Prostate gland (tissue), 2 donors: ENCODE results near the gene NGLY1. TPM values are rescaled to one million over a fixed set of nuclear protein-coding genes. Genes with fewer than 3 reads are reported as not detected.

Source experiments
- DNase-seq: peaks from one replicate; pipeline ENCODE4 v3.0.0-alpha.2; 2019; ENCODE audit warnings: low spot score
- H3K27ac ChIP-seq, 2 donors: fragments of 200-600 bp; sonication (generic); 2 replicates each; pipeline ENCODE4 v1.5.1; 2017 to 2019
- H3K27me3 ChIP-seq: fragments of 200-600 bp; sonication (generic); replicated peaks from 2 replicates; pipeline ENCODE4 v1.5.1; 2019; ENCODE audit not compliant: insufficient read depth
- H3K36me3 ChIP-seq, 2 donors: fragments of 200-600 bp; sonication (generic); 1 replicate in 1 of 2; 2 replicates in 1 of 2; pipeline versions ENCODE4 v1.5.1 to v1.8.1; 2017 to 2019
- H3K4me1 ChIP-seq: fragments of 200-600 bp; sonication (generic); replicated peaks from 2 replicates; pipeline ENCODE4 v1.5.1; 2019
- H3K4me3 ChIP-seq, 2 donors: fragments of 200-600 bp; sonication (generic); 2 replicates each; pipeline ENCODE4 v1.5.1; 2017 to 2019
- H3K9me3 ChIP-seq: fragments of 200-600 bp; sonication (generic); 2 replicates; pipeline ENCODE4 v1.5.1; 2017
- POLR2A ChIP-seq: fragments of 450-650 bp; IDR thresholded peaks from one replicate; pipeline ENCODE4 v1.6.1; 2016; ENCODE audit warnings: antibody characterized with exemption, mild to moderate bottlenecking
- POLR2AphosphoS5 ChIP-seq: sonication (generic); formaldehyde crosslinking; IDR thresholded peaks from one replicate; pipeline ENCODE4 v1.6.1; 2017; ENCODE audit warnings: antibody characterized with exemption
- WGBS: methylation state at CpG from one replicate; pipeline ENCODE4 v1.1.5; 2018; 5-methylcytosine and 5-hydroxymethylcytosine counted together
- intact Hi-C: fragments of 100-400 bp; cut with DNase I; formaldehyde crosslinking; loops from one replicate; pipeline ENCODE4 v1.14.2; 2022
- total RNA-seq, 2 donors: library from RNA; depleted of rRNA; stranded (reverse); fragments of >200 nt; gene quantifications; one replicate each; pipeline ENCODE4 v1.1.0, GENCODE V29; 2016
- TF ChIP-seq, protein P1 (sequence below), 4 experiments: fragments of 200-600 bp in 2 of 4; fragments of 450-650 bp in 2 of 4; sonication (generic) in 2 of 4; IDR thresholded peaks; 1 replicate in 3 of 4; 2 replicates in 1 of 4; pipeline ENCODE4 v1.5.1; 2016 to 2019; ENCODE audit warnings: antibody characterized with exemption in 4 of 4, mild to moderate bottlenecking in 2 of 4, moderate library complexity in 2 of 4

Gene NGLY1
- total RNA-seq, 2 donors from 2014 or later = 35.6 to 36.8 TPM

DNA sequence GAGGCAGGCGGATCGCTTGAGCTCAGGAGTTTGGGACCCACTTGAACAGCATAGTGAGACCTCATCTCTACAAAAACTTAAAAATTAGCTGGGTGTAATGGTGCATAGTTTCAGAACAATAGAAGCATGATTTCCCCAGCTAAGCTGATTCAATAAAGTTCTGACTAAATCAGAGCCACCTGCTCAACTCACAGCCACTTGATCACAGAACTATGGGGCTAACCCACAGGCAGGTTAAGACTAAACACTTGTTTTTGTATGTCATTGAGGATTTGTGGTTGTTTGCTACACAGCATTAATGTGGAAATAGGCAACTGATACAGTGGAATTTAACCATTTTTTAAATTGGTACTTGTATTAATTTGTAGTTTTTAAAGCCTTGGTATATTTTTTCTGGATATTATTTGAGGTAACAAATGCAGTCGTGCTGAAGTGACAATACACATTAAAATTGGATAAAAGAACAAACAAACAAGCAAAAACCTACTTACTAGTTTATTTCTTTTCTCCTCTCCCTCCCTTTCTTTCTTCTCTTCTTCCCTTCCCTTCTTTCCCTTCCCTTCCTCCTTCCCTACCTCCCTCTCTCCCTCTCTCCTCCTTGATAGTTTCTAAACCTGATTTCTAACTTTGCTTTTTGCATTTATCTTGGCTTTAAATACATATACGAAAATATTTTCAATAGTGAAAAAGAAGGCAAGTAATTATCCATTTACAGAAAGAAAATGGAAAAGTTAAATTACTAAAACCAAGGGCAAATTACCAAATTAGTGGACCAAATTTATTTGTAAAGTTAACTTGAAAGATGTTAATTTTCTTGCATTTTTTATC is 38.7 kb upstream of the NGLY1 start:
- no peaks in the 10 kb centered on the region for H3K36me3 ChIP-seq
- DNase-seq = no peak
- intact Hi-C loops = no loop called here
- no peak overlapping the region for H3K4me3 ChIP-seq
- no peaks in the 10 kb centered on the region for H3K4me1 ChIP-seq
- 69% methylated on average over 4 of the region's 4 CpGs for WGBS
- no peak overlapping the region for H3K27ac ChIP-seq
- TF ChIP-seq, protein P1, sequence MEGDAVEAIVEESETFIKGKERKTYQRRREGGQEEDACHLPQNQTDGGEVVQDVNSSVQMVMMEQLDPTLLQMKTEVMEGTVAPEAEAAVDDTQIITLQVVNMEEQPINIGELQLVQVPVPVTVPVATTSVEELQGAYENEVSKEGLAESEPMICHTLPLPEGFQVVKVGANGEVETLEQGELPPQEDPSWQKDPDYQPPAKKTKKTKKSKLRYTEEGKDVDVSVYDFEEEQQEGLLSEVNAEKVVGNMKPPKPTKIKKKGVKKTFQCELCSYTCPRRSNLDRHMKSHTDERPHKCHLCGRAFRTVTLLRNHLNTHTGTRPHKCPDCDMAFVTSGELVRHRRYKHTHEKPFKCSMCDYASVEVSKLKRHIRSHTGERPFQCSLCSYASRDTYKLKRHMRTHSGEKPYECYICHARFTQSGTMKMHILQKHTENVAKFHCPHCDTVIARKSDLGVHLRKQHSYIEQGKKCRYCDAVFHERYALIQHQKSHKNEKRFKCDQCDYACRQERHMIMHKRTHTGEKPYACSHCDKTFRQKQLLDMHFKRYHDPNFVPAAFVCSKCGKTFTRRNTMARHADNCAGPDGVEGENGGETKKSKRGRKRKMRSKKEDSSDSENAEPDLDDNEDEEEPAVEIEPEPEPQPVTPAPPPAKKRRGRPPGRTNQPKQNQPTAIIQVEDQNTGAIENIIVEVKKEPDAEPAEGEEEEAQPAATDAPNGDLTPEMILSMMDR (IDR thresholded peaks at IDR 0.05) = no peak
- TF ChIP-seq POLR2A (no peak), POLR2AphosphoS5 (no peak)
- no peaks in the 10 kb centered on the region for H3K27me3 ChIP-seq
- H3K9me3 ChIP-seq = no peaks in the 10 kb centered on the region

DNA sequence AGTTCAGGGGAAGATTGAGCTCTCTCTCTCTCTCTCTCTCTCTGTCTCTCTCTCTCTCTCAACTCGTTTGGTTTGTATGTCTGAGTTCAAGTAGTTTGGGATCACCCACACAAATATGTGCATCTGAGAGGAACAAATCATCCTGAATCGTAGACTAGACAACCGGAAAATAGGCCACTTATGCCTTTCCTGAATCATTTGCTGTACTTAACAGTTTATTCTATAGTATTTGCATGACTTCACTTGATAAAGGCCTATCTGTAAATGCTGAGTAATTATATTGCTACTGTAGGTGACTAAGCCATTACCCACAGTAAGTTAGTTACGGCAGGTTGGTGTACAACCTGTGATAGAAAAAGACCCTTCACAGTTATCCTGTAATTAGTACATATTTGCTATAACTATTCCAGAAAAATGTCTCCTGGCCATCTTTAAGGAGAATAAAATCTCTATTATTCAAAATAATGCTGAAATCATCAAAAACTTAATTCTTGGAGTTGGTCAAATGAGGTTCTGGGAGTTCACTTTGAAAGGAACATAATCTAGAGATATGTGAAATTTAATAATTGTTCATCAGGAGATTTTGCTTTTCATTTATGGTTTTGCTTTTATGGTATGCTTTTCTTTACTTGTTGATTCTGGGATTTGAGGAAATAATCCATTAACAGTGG is 37.7 kb upstream of the NGLY1 start:
- Histone ChIP-seq H3K4me3 (no peak overlapping the region), H3K36me3 (no peaks in the 10 kb centered on the region), H3K9me3 (no peaks in the 10 kb centered on the region), H3K27me3 (no peaks in the 10 kb centered on the region), H3K4me1 (no peaks in the 10 kb centered on the region), H3K27ac (no peak overlapping the region)
- no peak for DNase-seq
- intact Hi-C loops = no loop called here
- no peak for TF ChIP-seq POLR2AphosphoS5
- TF ChIP-seq POLR2A = no peak
- TF ChIP-seq, protein P1 (IDR thresholded peaks at IDR 0.05) = no peak
- 81% methylated on average over 4 of the region's 4 CpGs for WGBS

DNA sequence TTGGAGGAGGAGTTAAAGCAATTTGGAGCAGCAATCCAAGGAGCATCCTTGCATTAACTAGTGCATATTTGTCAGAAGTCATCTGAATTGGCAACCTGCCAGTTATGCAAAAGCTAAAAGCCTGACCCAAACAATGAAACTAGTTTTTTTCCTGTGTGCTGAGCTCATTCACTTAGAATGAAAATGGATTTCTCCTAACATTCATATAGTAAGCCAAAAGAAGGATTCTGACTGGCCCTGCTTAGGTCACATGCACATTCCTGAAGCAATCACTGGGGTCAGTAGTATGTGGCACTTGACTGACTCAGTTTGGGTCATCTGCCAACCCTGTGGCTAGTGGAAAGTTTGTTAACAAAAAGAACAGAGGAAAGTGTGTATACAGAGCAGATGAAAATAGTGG is 37.1 kb upstream of the NGLY1 start:
- Histone ChIP-seq H3K9me3 (no peaks in the 10 kb centered on the region), H3K27ac (no peak overlapping the region), H3K36me3 (no peaks in the 10 kb centered on the region), H3K4me1 (no peaks in the 10 kb centered on the region), H3K4me3 (no peak overlapping the region), H3K27me3 (no peaks in the 10 kb centered on the region)
- DNase-seq = no peak
- TF ChIP-seq, protein P1 (IDR thresholded peaks at IDR 0.05) = no peak
- TF ChIP-seq POLR2A (no peak), POLR2AphosphoS5 (no peak)
- intact Hi-C loops = no loop called here

DNA sequence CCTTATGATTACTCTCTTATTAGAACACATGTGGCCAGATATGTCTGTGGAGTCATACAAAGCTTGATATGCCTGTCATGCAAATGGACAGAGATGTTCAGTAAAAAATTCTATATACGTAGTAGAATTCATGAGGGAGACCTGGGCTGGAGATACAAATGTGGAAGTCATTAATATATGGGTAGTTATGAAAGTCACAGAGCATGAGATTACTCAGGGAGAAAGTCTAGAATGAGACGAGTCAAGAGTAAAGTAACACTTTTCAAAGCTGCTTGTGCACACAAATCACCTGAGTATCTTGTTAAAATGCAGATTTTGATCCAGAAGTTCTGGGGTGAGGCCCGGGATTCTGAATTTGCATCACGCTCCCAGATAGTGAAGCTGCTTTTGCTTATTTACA is 35.1 kb upstream of the NGLY1 start:
- no peak for DNase-seq
- TF ChIP-seq POLR2AphosphoS5 (no peak), POLR2A (no peak)
- TF ChIP-seq, protein P1 (IDR thresholded peaks at IDR 0.05) = no peak
- Histone ChIP-seq H3K36me3 (no peaks in the 10 kb centered on the region), H3K27me3 (no peaks in the 10 kb centered on the region), H3K27ac (no peak overlapping the region), H3K9me3 (no peaks in the 10 kb centered on the region), H3K4me1 (no peaks in the 10 kb centered on the region), H3K4me3 (no peak overlapping the region)
- 90% methylated on average over 4 of the region's 4 CpGs for WGBS
- intact Hi-C loops = no loop called here
